ENCODE results near the gene ANGPTL8. TPM values are rescaled to one million over a fixed set of nuclear protein-coding genes. Genes with fewer than 3 reads are reported as not detected.

The ANGPTL8 gene
- total and polyA plus RNA-seq, 2 of the 4 experiments (the other 2 are of a cell fraction) = not detected

DNA sequence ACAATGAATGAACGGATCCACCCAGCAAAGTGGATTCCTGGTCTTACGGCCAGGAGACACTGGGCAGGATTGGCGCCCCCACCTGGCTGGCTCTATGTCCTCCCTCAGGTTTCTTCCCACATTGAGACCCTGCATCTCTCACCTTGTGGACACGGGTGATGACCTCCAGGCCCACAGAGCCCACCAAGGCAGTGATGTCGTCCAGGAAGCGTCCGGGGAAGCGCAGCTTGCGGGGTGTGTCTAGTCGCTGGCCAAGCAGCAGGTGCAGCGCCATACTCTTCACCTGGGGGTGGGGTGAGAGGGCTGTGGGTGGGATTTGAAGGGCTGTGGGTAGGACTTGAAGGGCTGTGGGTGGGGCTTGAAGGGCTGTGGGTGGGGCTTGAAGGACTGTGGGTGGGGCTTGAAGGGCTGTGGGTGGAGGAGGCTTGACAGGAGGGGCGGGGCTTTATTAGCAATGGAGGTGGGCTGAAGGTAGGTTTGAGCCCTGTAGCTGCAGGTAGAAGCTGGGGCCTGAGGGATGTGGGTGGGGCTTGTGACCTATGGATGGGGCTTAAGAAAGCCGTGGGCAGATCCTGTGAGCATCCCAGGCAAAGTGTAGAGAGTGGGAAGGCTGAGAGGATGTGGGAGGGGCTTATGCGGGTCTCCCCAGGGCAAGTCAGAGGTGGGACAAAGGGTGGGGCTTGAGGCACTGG lies 12.1 kb upstream of the ANGPTL8 start:
- DNase-seq = no peak
- Histone ChIP-seq H4K91ac (ENCODE audit: insufficient read depth, low read depth, low read length) (no peak overlapping the region), H3K9me3 (ENCODE audit: control insufficient read depth, insufficient read depth, low read length) (no peaks in the 10 kb centered on the region), H2AK9ac (replicated peaks; ENCODE audit: low read depth, low read length, poor library complexity) (no peak overlapping the region), H3K36me3 (ENCODE audit: control insufficient read depth, insufficient read depth, low read length) (peaks cover 30% of the 10 kb centered on the region), H3K9me1 (ENCODE audit: insufficient read depth, low read length) (peaks cover 8% of the 10 kb centered on the region; the same call in 1 of the 2 replicates), H3K79me1 (ENCODE audit: low read depth in 1 of 2, low read length in 2 of 2) (no peaks in the 10 kb centered on the region), H3K27ac (ENCODE audit: insufficient read depth, low read length) (no peak overlapping the region), H4K5ac (ENCODE audit: low read depth, low read length) (no peak overlapping the region), H2BK20ac (ENCODE audit: low read depth, low read length) (no peak overlapping the region), H2BK5ac (ENCODE audit: low read depth, low read length, poor library complexity, severe bottlenecking) (no peak overlapping the region), H4K20me1 (ENCODE audit: insufficient read depth, low read length) (no peaks in the 10 kb centered on the region), H3K9ac (ENCODE audit: low read depth, low read length) (no peak overlapping the region), H4K8ac (ENCODE audit: low read depth in 2 of 2, low read length in 2 of 2) (no peak overlapping the region), H3K56ac (ENCODE audit: extremely low read depth, insufficient read depth, low read length) (no peak overlapping the region), H2BK120ac (ENCODE audit: low read depth, low read length) (no peak overlapping the region), H3K4me2 (ENCODE audit: low read depth, low read length) (no peak overlapping the region), H3K4ac (ENCODE audit: low read depth, low read length) (no peak overlapping the region), H3K14ac (replicated peaks; ENCODE audit: low read depth, low read length) (no peak overlapping the region), H3K27me3 (ENCODE audit: control insufficient read depth, insufficient read depth, low read length) (no peaks in the 10 kb centered on the region), H3K4me1 (ENCODE audit: control insufficient read depth, insufficient read depth, low read length) (no peaks in the 10 kb centered on the region), H3K23ac (ENCODE audit: low read depth, low read length) (no peak overlapping the region), H2AFZ (replicated peaks; ENCODE audit: low read length, poor library complexity) (no peak overlapping the region), H3K18ac (ENCODE audit: low read depth, low read length) (no peak overlapping the region), H2AK5ac (ENCODE audit: low read depth, low read length) (no peak overlapping the region), H2BK15ac (ENCODE audit: low read depth, low read length) (no peak overlapping the region), H3K4me3 (ENCODE audit: insufficient read depth, low read depth, low read length) (no peak overlapping the region)
- POLR2A ChIA-PET (ENCODE audit: unreplicated experiment) = interaction anchor here (0.6 kb wide), 1 partner anchor 9 kb away, joined by 4 read pairs; no protein-coding TSS in a partner anchor
- CTCF ChIA-PET = interaction anchor here (1.0 kb wide), 1 partner anchor 16 kb away, joined by 3 read pairs; no protein-coding TSS in a partner anchor
- BruUV-seq (replicated peaks) = no TSS peak
- no peak for ATAC-seq (ENCODE audit: low read depth)
- WGBS, 2 experiments (ENCODE audit: extremely low coverage in 2 of 2, insufficient read length in 1 of 2) = 92% methylated on average over 7 of the region's 14 CpGs; no CpG with 5 or more reads in 1 of the 2 experiments
- dilution Hi-C loops (cut with HindIII; ENCODE audit: low sequenced_read_pairs, unreplicated experiment) = no loop called here
- in situ Hi-C loops (cut with MboI; ENCODE audit: low sequenced_read_pairs) = no loop called here
- intact Hi-C loops (cut with micrococcal nuclease) = no loop called here
- no peak for TF ChIP-seq RFX5 (IDR thresholded peaks at IDR 0.05; ENCODE audit: low read depth, low read length)
- TF ChIP-seq NFE2L2 (IDR thresholded peaks at IDR 0.05; ENCODE audit: low read depth, low read length) = no peak
- TF ChIP-seq, protein P1, sequence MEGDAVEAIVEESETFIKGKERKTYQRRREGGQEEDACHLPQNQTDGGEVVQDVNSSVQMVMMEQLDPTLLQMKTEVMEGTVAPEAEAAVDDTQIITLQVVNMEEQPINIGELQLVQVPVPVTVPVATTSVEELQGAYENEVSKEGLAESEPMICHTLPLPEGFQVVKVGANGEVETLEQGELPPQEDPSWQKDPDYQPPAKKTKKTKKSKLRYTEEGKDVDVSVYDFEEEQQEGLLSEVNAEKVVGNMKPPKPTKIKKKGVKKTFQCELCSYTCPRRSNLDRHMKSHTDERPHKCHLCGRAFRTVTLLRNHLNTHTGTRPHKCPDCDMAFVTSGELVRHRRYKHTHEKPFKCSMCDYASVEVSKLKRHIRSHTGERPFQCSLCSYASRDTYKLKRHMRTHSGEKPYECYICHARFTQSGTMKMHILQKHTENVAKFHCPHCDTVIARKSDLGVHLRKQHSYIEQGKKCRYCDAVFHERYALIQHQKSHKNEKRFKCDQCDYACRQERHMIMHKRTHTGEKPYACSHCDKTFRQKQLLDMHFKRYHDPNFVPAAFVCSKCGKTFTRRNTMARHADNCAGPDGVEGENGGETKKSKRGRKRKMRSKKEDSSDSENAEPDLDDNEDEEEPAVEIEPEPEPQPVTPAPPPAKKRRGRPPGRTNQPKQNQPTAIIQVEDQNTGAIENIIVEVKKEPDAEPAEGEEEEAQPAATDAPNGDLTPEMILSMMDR (conservative IDR thresholded peaks at IDR 0.05; ENCODE audit: low read depth, low read length) = no peak
- TF ChIP-seq MXI1 (IDR thresholded peaks at IDR 0.05; ENCODE audit: borderline replicate concordance, low read depth, low read length) = no peak
- TF ChIP-seq, protein P2, sequence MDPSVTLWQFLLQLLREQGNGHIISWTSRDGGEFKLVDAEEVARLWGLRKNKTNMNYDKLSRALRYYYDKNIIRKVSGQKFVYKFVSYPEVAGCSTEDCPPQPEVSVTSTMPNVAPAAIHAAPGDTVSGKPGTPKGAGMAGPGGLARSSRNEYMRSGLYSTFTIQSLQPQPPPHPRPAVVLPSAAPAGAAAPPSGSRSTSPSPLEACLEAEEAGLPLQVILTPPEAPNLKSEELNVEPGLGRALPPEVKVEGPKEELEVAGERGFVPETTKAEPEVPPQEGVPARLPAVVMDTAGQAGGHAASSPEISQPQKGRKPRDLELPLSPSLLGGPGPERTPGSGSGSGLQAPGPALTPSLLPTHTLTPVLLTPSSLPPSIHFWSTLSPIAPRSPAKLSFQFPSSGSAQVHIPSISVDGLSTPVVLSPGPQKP (IDR thresholded peaks at IDR 0.05; ENCODE audit: borderline replicate concordance, low read depth, low read length) = no peak
- no peak for TF ChIP-seq CHD1 (IDR thresholded peaks at IDR 0.05; ENCODE audit: low read depth, low read length)
- TF ChIP-seq POLR2A (IDR thresholded peaks at IDR 0.05; ENCODE audit: low read depth, low read length) = no peak
- TF ChIP-seq FOS (IDR thresholded peaks at IDR 0.05; ENCODE audit: low read depth, low read length) = no peak
- no peak for TF ChIP-seq RAD21 (IDR thresholded peaks at IDR 0.05; ENCODE audit: low read length)
- TF ChIP-seq RCOR1 (IDR thresholded peaks at IDR 0.05; ENCODE audit: insufficient replicate concordance, low read length) = no peak
- TF ChIP-seq BHLHE40 (IDR thresholded peaks at IDR 0.05; ENCODE audit: low read depth, low read length) = no peak
- TF ChIP-seq MAZ (IDR thresholded peaks at IDR 0.05; ENCODE audit: borderline replicate concordance, low read depth, low read length) = no peak
- no peak for TF ChIP-seq SMC3 (IDR thresholded peaks at IDR 0.05; ENCODE audit: low read depth, low read length)
- TF ChIP-seq, protein P3, sequence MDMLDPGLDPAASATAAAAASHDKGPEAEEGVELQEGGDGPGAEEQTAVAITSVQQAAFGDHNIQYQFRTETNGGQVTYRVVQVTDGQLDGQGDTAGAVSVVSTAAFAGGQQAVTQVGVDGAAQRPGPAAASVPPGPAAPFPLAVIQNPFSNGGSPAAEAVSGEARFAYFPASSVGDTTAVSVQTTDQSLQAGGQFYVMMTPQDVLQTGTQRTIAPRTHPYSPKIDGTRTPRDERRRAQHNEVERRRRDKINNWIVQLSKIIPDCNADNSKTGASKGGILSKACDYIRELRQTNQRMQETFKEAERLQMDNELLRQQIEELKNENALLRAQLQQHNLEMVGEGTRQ (IDR thresholded peaks at IDR 0.05; ENCODE audit: low read depth, low read length) = no peak
- no peak for TF ChIP-seq CEBPB (IDR thresholded peaks at IDR 0.05; ENCODE audit: low read depth, low read length)
- TF ChIP-seq MAFK (IDR thresholded peaks at IDR 0.05; ENCODE audit: low read depth, low read length) = no peak

All from IMR-90 (cell line).